HG02571 (cell line): ENCODE results near the gene ARHGAP23.
"Not testable (repeated sequence)": the region's sequence is repeated elsewhere in the genome, so short reads cannot be mapped to it uniquely, and the experiment has no call there.

Experiments used
- ATAC-seq: cut with Tn5 transposase; IDR thresholded peaks from one replicate; pipeline ENCODE4 v1.9.1; 2021; ENCODE audit warnings: mild to moderate bottlenecking, moderate library complexity; ENCODE audit not compliant: unreplicated experiment

ARHGAP23 gene

DNA sequence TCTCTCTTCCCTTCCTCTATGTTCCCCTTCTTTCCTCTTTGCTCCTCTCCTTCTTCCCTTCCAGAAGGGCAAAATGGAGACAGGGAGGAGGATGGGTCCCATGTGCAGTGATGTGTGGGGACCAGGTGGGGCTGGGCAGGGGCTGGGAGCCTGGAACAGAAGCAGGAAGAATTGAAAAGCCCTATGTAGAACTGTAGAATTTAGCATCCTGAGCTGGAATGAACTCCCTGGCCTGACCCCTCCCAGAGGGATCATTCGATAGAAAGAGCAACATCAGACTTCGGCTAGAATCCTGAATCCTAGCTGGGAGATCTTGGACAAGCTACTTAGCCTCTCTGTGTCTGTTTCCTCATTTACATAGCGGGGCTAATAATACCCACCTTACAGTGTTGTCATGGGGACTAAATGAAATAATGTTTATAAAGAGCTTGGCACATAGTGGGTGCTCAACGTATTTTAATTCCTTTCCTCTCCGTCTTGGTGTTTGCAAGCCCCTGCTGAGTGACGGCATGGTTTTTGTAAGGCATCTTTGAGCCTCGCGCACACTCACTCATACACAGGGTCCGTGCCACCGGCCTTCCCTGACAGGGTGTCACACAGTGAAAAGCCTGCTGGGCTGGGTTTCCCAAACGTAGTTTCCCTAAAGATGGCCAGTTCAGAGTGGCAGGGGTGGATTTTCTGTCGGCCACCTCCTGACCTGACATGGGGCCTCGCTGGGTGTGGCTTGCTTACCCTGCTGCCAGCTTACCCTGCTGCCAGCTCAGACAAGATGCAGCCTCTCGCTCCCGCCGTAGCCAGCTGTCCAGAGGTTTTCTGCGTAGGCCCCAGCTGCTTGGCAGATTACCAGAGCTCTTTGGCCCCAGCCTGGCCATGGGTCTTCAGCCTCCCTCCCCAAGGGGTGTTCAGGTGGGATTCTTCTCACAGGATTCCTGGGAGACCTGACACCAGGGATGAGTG, 6.1 kb upstream of the ARHGAP23 start:
- ATAC-seq = no peak

DNA sequence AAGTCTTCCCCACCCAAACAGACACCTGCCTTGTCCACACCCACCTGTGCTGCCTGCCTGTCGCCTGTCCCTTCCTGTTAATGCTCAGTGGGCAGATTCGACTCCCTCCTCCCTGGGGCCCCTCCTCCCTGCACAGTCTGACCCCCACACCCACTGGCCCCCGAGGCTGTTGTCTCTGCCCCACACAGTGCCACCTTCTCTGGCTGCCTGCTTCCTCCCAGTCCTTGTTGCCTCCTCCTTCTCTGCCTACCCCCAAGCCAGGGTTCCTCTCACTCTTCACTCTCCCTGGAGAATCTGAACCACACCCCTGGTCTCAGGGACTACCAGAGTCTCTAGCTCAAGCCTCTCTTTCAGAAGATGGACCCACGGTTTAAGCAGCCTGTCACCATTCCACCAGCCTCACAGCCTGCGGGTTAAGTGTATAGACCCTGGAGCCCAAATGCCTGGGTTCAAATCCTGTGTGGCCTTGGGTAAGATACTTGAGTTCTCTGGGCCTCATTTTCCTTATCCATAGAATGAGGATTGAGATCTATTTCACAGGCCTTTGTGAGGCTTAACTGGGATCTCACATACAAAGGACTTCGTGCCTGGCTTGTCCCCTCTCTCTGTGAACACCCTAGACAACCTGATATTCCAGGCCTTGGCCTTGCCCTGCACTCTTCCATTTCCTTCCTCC, 3.8 kb upstream of the ARHGAP23 start:
- ATAC-seq = no peak

DNA sequence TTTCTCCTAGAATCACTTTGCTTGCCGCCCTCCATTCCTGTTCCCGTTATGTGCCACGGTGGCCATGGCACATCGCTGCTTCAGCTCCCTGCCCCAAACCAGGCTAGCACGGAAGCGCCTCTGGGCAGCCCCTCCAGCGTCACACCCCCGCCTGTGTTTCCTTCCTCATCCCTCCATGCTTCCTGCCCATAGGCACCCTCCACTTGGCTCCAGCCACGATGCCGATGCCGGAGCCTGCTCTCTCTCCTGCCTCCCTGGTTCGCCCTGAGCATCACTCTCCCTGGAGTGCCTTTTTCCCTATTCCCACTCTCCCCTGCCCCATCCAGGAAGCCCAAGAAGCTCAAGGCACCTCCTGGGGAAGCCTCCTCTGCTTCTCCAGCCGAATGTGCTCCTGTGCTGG, 3.2 kb upstream of the ARHGAP23 start:
- ATAC-seq = no peak

DNA sequence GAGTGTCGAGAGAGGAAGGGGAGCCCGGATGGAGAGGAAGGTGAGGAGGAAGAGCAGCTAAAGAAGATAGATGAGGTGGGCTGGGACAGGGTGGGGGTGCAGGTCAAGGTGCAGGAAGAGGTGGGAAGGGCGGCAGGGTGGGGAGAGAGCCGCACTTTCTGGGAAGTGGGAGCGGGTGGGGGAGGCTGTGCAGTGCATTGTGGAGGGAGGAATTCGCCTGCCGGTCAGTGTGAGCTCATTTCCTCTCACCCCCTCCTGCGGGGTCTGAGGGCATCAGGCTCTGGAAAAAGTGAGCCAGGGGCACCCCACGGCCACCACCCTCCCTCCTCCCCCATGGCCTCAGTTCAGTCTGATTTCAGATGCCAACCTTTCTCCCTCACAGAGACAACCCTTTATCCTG, 2.5 kb upstream of the ARHGAP23 start:
- no peak for ATAC-seq

DNA sequence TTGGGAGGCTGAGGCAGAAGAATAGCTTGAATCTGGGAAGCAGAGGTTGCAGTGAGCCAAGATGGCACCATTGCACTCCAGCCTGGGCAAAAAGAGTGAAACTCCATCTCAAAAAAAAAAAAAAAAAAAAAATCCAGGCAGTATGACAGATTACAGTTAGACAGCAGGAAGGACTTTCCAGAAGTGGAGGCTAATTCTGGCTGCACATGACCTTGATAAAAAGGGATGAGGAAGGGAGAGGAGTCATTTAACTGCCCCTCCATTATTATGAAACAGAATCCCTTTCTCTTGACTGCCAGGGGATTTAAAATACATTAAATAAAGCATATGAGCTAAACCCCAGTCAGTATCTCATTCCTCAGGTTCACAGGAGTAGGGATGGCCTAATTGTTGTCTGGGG, 1.8 kb upstream of the ARHGAP23 start:
- no peak for ATAC-seq

DNA sequence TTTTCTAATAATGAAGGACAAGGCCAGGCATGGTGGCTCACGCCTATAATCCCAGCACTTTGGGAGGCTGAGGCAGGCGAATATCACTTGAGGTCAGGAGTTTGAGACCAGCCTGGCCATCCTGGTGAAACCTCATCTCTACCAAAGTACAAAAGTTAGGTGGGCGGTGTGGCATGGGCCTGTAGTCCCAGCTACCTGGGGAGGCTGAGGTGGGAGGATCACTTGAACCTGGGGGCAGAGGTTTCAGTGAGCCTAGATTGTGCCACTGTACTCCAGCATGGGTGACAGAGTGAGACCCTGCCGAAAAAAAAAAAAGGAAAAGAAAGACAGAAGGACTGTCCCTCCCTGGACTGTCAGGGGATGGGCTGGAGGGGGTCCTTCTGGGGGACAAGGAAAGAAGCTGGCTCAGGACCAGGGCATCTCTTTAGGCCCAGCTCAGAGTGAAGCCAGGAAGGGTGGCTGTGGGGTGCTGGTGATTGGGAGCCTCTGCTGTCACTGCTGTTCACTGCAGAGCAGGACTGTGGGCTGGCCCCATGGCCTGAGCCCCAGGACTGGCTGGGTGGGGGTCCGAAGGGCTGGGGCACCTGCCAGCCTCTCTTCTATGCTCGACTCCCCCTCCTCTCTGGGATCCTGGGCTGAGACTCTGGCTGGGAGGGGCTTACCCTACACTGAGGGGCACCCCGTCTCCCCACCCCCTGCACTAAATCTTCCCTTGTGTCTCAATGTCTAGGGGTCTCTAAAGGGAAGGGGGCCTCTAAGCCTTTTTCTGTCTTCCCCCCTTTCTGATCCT, 909 bp upstream of the ARHGAP23 start:
- no peak for ATAC-seq

DNA sequence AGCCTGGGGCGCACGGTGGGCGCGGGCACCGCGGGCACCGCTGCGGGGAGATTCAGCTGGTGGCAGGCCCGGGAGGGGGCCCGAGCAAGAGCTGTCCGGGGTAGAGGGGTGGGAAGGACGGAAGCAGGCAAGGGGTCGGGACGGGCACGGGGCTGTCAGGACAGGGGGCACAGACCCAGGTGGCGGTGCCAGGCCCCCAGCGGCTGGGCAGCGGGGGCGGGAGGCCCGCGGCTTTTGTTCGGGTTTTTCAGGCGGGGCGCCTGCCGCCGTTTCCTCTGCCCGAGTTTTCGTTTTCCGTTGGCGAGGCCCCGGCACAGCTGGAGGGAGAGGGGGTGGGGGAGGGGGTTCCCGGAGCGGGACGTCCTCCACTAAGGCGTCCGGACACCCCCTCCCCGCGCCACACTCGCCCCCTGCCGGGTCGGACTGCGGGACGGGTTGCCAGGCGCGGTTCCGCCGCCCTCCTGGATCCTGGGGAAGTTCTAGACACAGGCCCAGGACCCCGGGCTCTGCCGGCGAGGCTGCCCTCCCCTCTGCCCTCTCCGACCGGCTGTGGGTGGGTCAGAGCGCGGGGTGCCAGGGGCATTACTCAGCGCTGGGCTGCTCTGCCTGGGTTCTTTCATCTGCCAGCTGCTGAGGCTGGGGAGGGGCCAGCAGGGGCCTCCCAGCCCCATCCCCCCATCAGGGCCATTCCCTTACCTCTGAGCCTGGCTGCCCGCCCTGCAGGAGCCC, 543 bp downstream of the ARHGAP23 start:
- no peak for ATAC-seq

DNA sequence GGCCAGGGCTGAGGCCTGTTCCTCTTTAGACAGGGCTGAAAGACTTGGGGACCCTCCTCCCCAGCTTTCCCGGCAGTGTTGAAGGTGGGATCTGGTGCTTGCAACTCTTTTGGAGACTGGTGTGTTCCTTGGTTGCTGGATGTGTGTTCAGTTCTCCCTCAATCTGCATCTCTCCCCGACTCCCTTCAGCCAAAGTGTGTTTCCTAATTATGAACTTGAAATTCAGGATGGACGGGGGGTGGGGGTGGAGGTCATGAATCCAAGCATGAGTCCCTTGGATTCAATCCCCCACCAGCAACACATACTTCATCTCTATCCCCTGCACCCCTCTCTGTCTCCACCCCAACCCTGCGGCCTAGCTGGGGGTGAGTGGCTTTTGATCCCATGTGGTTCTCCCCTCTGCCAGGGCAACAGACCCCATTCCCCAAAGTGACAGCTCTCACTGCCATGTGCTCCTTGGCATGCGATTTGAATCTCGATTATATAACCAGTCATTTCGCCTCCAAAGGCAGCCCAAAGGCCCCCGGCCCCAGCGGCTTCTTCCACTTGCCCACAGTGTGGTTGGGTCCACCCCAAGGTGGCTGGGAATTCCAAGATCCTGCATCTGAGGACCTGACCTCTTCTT, 1.3 kb downstream of the ARHGAP23 start:
- no peak for ATAC-seq

DNA sequence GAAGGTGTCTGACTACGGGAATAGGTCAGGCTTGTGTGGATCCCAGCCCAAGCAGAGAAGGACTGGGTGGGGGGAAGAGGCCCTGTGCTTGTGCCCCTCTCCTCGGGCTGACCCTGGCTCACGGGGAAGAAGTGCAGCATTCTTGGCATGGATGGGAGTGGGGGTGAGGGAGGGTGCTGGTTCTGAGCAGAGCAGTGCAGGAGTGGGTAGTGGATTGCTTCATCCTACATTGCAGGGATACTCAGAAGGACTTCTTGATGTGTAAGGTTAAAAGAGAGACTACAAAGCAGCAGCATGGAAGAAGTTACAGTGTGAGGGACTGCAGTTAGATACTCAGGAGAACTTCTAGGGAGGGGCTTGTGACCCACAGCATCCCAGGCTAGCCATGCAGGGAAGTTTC, 2.1 kb downstream of the ARHGAP23 start:
- no peak for ATAC-seq

DNA sequence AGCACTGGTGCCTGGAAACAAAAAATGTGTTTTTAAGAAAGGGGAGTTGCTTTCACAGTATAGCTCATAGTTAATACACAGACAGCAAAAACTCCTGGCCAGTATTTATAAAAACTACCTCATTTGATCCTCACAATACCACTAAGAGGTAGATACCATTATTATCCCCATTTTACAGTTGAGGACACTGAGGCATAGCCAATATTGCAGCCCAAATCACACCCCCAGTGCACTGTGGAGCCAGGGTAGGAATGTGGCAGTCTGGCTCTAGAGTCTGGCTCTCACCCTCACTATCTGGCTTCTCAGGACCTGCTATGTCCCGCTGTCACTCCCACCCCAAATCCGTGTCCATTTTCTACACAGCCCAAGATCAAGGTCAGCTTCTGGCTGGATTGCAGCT, 2.6 kb downstream of the ARHGAP23 start:
- ATAC-seq = no peak

DNA sequence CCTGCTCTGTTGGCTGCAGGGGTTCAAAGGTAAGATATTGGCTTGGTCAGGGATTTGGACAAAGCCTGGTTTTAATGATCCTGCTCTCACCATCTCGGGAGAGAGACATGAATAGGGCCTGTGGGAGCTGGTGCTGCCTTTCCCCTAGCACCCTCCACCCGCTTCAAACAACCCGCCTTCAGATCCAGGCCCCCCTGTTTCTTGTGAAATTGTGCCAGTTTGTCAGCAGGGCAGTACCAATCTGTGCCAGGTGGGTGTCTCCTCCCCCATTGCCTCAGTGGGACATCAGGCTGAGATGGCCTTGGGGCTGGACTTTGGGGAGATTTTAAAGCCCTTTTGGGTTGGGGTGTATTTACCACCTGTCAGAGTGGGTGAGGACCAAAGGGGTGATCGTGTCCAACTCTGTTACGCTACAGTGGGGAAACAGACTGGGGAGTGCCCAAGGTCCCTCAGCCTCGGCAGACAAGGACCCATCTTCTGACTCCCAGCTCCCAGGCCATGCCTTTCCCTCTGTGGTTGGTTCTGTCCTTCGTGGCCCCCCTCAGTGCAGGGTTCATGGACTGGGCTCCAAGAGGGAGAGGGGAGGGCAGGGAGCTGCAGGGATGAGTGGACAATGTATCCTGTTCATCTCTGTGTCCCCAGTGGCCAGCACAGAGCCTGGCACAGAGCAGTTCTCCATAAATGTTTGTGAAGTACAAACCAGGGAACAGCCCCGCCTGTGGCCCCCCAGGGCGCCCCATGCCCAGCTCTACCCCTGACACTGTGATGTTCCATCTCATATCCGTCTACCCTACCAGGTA, 3.3 kb downstream of the ARHGAP23 start:
- no peak for ATAC-seq

DNA sequence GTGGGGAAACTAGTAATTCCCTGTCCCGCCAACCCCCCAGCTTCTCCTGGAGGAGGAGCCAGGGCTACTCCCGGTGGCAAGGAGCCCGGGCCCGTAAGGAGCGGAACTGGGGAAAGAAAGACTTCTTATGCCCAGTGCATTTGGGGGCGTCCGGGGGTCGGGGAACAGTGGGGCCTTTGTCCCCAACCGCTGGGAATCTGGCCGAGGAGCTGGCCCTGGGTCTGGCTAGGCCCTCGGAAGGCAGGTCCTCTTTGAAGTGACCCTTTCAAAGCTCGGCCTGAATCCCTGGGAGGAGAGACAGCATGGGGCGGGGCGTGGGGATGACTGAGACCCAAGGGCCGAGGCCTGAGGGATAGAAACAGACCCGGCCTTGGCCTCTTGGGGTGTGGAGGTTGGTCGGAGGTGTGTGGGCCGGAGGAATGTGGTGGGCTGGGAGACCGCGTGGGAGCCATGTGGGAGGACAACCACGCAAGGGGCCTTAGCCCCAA, 6.0 kb downstream of the ARHGAP23 start:
- no peak for ATAC-seq

DNA sequence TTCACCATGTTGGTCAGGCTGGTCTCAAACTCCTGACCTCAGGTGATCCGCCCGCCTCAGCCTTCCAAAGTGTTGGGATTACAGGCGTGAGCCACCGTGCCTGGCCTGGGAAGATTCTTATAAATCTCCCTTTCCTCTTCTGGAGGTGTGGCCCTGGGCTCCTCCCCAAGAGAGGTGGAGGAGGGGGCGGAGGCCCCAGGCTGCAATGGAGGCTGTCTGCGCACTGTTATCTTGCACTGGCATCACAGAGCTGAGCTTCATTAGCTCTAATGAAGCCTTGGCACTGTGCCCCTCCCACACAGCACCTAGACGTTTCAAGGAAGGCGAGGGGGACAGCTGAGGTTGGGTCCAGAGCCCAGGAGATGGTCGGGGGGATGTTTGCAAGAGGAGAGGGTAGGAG, 7.5 kb downstream of the ARHGAP23 start:
- no peak for ATAC-seq

DNA sequence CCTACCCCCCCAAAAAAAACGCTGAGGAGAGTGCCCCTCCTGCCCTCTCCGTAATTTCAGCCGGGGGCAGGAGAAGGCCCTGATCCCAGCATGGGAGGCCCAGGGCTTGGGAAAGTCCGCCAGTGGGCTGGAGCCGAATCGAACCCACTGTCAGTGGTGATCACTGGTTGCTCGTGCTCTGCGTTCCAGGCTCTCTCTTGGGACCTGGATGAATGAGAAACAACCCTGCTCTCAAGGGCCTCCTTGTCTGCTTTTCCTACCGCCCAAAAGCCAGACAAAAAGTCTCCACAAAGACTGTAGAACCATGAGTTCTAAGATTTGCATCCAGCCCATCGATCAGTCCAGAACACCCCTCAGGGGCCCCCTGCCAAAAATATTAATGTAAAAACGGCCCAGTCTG, 8.1 kb downstream of the ARHGAP23 start:
- ATAC-seq = no peak

DNA sequence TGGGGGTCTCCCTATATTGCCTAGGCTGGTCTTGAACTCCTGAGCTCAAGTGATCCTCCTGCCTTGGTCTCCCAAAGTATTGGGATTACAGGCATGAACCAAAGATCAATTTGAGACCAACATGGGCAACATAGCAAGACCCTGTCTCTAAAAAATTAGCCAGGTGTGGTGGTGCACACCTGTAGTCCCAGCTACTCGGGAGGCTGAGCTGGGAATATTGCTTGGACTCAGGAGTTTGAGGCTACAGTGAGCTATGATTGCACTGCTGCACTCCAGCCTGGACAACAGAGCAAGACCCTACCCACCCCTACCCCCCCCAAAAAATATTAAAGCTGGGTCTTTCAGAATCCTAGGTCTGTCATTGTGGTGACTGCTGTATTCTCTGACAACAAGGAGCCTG, 9.0 kb downstream of the ARHGAP23 start:
- ATAC-seq = not testable (repeated sequence)

DNA sequence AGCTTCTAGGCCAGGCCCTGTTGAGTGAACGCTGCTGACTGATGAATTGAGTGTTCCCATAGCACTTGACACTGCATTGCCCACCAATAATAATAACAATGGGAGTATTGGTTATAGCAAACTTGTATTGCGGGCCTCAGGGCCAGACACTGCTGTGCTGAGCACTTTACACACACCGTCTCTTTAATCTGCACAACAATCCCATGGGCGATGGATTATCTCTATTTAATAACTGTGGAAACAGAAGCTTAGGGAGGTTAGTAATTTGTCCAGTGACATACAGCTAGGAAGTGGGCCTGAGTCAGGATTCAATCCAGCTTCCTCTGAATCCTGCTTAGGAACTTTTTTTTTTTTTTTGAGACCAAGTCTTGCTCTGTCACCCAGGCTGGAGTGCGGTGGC, 11.2 kb downstream of the ARHGAP23 start:
- ATAC-seq = no peak

DNA sequence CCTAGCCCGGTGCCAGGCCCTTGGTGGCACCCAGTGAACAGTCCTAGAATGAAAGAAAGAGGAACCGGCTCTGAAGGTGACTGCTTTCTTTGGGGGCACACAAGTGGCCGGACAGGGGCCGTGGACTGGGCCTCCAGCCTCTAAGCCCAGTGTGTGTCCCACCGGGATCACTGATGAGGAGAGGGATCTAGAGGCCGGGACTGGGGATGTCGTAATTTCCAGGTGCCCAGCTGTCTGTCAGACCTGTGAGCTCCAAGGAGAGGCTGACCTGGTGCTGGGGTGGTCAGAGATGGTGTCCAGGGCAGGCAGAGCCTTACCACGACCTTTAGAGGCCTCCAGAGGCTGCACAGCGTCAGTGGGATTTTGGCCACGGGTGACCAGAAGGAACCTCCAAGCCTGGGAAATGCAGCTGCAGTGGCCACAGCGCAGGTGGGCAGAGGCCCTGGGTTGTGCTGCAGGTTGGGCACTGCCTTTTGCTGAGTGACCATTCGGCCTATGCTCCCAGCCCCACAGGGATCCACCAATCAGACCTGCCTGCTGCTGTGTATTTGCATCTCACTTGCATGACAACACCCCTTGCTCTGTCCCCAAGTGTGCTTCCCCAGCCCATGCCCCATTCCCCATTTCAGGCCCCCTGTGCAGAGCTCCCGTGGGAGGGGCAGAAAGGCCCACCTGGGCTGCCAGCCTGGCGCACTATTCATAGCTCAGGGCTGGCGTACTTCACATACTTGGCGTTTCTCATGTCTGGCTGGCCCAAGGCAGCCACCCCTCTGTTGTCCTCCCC, 12.5 kb downstream of the ARHGAP23 start:
- no peak for ATAC-seq

DNA sequence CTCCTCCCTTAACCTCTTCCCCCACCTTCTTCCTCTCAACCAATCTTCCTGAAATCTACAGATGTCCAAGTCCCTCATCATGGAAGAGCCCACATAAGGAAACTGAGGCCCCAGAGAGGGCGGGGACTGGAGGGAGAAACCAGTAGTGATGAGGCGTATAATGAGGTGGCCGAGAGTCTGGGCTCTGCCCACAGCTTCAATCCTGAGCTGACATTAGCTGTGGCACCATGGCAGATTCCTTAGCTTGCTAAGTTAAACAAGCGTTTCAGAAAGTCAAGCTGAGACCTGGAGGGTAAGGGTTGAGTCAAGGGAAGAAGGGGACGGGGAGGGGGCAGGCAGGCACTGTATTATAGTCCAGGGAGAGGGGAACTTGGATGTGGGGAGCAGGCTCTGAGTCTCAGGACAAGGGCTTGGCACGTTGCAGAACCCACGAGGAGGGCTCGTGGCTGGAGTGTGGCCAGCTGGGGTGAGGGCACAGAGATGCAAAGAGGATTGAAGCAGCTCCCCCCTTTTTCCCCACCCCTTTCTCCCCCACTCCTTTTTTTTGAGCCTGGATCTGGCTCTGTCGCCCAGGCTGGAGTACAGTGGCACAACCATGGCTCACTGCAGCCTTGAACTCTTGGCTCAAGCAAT, 13.3 kb downstream of the ARHGAP23 start:
- ATAC-seq = no peak
